Neural cell (in vitro differentiated cells): Measurements from ENCODE around the gene LPAR1.

Source experiments
- EP300 ChIP-seq: fragments of 450-650 bp; conservative IDR thresholded peaks from 2 replicates; pipeline ENCODE4 v1.6.1; 2014; ENCODE audit warnings: antibody characterized with exemption, mild to moderate bottlenecking, moderate library complexity; ENCODE audit not compliant: poor library complexity, severe bottlenecking
- EZH2 ChIP-seq: fragments of 200-600, 300-800 bp; shearing (Covaris generic), sonication (generic); IDR thresholded peaks from 2 replicates; pipeline ENCODE4 v1.6.1; 2014; ENCODE audit warnings: antibody characterized with exemption, low read length, borderline replicate concordance, mild to moderate bottlenecking; ENCODE audit not compliant: insufficient read depth, poor library complexity, severe bottlenecking
- POLR2AphosphoS5 ChIP-seq: IDR thresholded peaks from 2 replicates; pipeline ENCODE4 v1.6.1; 2012
- RAD21 ChIP-seq: fragments of 450-650 bp; conservative IDR thresholded peaks from 2 replicates; pipeline ENCODE4 v1.6.1; 2014; ENCODE audit warnings: antibody characterized with exemption, mild to moderate bottlenecking, moderate library complexity
- REST ChIP-seq: IDR thresholded peaks from 2 replicates; pipeline ENCODE4 v1.6.1; 2012; ENCODE audit warnings: borderline replicate concordance
- SMC3 ChIP-seq: fragments of 450-650 bp; conservative IDR thresholded peaks from 2 replicates; pipeline ENCODE4 v1.6.1; 2014; ENCODE audit warnings: antibody characterized with exemption, mild to moderate bottlenecking, moderate library complexity; ENCODE audit not compliant: poor library complexity
- TF ChIP-seq, protein P1 (sequence below): fragments of 450-650 bp; IDR thresholded peaks from 2 replicates; pipeline ENCODE4 v1.5.1; 2014; ENCODE audit warnings: antibody characterized with exemption, mild to moderate bottlenecking, moderate library complexity; ENCODE audit not compliant: poor library complexity, severe bottlenecking

DNA sequence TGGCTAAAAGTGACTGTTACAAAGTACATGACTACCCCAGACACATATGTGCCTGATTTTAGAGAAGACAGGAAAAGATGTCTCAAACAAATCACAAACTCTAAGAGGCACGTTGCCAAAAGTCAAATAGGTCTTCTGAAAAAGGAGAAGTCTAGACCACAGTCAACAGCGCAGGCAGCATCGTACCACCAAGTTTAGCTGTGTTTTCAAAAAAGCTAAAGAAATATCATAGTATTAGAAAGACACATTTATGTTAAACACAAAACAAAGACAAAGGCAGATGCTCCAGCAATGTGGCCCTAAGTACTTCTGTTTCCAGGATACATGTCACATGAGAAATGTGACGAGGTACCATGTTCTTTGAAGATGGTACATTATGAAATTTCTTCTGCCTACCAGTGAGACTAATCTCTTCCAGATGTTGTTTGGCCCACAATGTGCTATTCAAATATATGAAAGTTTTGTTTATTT is 43.5 kb downstream of the LPAR1 start:
- TF ChIP-seq, protein P1, sequence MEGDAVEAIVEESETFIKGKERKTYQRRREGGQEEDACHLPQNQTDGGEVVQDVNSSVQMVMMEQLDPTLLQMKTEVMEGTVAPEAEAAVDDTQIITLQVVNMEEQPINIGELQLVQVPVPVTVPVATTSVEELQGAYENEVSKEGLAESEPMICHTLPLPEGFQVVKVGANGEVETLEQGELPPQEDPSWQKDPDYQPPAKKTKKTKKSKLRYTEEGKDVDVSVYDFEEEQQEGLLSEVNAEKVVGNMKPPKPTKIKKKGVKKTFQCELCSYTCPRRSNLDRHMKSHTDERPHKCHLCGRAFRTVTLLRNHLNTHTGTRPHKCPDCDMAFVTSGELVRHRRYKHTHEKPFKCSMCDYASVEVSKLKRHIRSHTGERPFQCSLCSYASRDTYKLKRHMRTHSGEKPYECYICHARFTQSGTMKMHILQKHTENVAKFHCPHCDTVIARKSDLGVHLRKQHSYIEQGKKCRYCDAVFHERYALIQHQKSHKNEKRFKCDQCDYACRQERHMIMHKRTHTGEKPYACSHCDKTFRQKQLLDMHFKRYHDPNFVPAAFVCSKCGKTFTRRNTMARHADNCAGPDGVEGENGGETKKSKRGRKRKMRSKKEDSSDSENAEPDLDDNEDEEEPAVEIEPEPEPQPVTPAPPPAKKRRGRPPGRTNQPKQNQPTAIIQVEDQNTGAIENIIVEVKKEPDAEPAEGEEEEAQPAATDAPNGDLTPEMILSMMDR, result no peak
- TF ChIP-seq POLR2AphosphoS5 (no peak), REST (no peak), EZH2 (no peak), RAD21 (no peak), EP300 (no peak), SMC3 (no peak)
